ENCODE data around the gene POLR2E.

DNA sequence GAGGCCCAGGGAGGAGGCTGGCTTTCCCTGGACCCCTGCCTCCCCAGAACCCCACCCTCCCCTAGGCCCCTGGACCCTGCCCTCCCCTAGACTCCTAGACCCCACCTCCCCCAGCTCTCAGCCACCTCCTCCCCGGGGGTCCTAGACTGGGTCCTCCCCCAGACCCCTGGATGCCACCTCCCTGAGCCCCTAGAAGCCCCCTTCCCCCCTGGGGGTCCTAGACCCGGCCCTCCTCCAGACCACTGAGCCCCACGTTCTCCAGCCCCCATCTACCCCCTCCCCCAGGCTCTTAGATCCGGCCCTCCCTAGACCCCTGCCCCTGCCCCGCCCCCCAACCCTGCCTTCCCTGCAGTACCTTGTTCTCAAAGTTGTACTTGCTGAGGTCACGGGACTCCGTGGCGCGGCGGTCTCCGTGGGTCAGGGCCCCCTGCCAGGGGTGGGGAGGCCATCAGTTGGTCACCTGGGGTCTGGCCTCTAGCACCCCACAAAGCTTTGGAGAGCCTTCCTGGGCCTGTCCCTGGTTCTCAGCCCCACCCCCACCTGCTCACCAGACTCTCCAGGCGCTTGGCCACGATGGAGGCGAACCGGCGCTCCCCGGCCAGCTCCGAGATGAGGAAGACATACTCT lies 16.6 kb upstream of the POLR2E start:
- TF ChIP-seq POLR2AphosphoS5 (IDR thresholded peaks at IDR 0.05), result no peak
- TF ChIP-seq, protein P1, sequence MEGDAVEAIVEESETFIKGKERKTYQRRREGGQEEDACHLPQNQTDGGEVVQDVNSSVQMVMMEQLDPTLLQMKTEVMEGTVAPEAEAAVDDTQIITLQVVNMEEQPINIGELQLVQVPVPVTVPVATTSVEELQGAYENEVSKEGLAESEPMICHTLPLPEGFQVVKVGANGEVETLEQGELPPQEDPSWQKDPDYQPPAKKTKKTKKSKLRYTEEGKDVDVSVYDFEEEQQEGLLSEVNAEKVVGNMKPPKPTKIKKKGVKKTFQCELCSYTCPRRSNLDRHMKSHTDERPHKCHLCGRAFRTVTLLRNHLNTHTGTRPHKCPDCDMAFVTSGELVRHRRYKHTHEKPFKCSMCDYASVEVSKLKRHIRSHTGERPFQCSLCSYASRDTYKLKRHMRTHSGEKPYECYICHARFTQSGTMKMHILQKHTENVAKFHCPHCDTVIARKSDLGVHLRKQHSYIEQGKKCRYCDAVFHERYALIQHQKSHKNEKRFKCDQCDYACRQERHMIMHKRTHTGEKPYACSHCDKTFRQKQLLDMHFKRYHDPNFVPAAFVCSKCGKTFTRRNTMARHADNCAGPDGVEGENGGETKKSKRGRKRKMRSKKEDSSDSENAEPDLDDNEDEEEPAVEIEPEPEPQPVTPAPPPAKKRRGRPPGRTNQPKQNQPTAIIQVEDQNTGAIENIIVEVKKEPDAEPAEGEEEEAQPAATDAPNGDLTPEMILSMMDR (IDR thresholded peaks at IDR 0.05), result no peak
- TF ChIP-seq EP300 (IDR thresholded peaks at IDR 0.05), result no peak
